ENCODE results near the gene MXD4. TPM values are rescaled to one million over a fixed set of nuclear protein-coding genes. Genes with fewer than 3 reads are reported as not detected.

The MXD4 gene
- total and polyA plus RNA-seq, 9 of the 15 experiments (the other 6 are each of a cell fraction or from before 2014, with no cell fraction given), result 0.06 to 13.5 (median 5.9) TPM

DNA sequence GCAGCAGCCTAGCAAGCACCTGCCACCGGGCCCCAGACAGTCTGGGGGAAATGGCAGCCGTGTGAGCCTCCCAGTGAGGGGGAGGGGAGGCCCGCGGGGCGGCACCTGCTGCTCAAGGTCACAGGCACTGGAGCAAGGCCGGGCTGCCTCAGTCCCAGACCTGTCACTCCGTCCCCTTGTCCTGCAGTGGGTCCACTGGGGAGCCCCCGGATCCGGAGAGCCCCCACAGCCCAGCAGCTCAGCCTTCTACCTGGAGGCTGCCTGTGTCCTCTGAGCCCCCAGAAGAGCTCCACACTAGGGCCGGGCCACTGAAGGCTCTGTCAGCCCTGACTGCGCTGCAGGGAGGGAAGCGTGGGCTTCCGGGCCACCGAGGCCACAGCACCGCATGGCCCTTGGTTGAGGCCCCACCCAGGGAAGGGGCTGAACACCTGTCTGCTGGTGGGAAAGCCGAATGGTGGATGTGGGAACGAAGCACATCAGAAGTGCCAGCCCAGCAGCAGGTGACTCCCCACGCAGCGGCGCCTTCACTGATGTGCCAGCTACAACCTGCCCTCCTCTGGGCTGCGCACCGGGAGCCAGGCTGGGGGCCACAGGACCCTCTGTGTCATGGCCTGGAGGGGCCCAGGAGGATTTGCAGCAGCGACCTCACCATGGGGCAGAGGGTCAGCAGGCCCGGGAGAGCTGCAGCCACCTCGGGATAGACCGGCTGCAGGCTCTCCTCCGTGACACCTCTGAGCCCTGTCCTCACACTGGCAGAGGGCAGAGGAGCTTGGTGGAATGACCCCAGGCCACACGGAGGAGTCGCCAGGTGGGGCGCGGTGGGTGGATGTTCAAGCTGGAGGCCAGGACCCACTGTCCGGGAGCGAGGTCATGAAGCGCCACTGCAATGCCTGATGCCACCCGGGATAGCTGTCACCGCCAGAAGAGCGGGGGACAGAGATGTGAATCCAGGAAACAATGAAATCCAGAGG lies 35.0 kb upstream of the MXD4 start (continued):
- TF ChIP-seq, protein P1, sequence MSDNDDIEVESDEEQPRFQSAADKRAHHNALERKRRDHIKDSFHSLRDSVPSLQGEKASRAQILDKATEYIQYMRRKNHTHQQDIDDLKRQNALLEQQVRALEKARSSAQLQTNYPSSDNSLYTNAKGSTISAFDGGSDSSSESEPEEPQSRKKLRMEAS (CRISPR knock-in tag; IDR thresholded peaks at IDR 0.05), result no peak
- TF ChIP-seq TRIM24 (IDR thresholded peaks at IDR 0.05) (no peak), NR4A1 (CRISPR knock-in tag; IDR thresholded peaks at IDR 0.05) (no peak), NR4A1 (tag; IDR thresholded peaks at IDR 0.05) (no peak), GTF2A2 (tag; IDR thresholded peaks at IDR 0.05) (no peak)

DNA sequence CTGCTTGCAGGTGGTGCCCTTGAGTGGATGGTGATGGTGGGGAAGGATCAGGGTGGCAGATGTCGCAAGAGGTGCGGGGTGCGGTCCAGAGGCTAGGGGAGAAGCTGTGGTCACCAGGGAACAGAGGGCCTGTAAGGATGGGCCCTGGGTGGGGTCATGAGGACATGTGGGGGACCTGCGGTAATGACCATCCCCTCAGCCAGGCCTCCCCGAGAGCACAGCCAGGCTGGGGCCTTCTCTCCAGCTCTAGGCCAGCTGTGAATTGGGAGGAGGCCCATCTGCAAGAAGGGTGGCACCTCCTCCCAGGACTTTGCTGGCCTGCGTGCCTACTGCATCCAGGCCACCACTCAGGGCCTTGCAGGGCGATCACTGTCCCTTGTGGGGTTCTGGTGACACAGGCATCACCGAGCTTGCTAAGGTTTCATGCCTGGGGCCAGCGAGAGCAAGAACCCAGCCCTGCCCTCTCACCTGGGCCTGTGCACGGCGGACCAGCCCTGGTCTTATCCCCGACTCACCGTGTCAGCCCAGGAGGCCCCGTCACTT lies 34.1 kb upstream of the MXD4 start:
- peaks cover 4% of the 10 kb centered on the region; the same call in 1 of the 3 replicates for H3K36me3 ChIP-seq (ENCODE audit: control insufficient read depth, insufficient read depth, low read length)
- H4K20me1 ChIP-seq (replicated peaks; ENCODE audit: control insufficient read depth, insufficient read depth, low read length), result no peaks in the 10 kb centered on the region
- peaks cover 0 to 49% of the 10 kb centered on the region in 2 experiments; a peak in 3 of 5 replicates for H3K4me1 ChIP-seq (replicated peaks in 1 of 2; ENCODE audit: control insufficient read depth in 2 of 2, insufficient read depth in 2 of 2, low read length in 2 of 2)
- peak overlapping the region in 1 of 2 experiments; percentile 78; a peak in 2 of 4 replicates for H3K9ac ChIP-seq (ENCODE audit: insufficient read depth in 1 of 2, low read depth in 2 of 2, low read length in 2 of 2)
- no TSS peak for BruUV-seq (replicated peaks)
- in situ Hi-C loops (cut with MboI) (no loop called here), intact Hi-C loops (cut with micrococcal nuclease) (no loop called here)
- H3K4me3 ChIP-seq, result no peak overlapping the region
- H3K27ac ChIP-seq (ENCODE audit: extremely low read depth, low read depth, low read length), result no peak overlapping the region
- H3K9me3 ChIP-seq (replicated peaks; ENCODE audit: control insufficient read depth, insufficient read depth, low read depth, low read length), result no peaks in the 10 kb centered on the region
- H3K27me3 ChIP-seq (ENCODE audit: control insufficient read depth in 2 of 2, insufficient read depth in 2 of 2, low read length in 2 of 2), result no peaks in the 10 kb centered on the region
- no peaks in the 10 kb centered on the region for H3K9me1 ChIP-seq (ENCODE audit: control insufficient read depth, insufficient read depth, low read length)
- FAIRE-seq (no peak), ATAC-seq (no peak), DNase-seq (ENCODE audit: extremely low read depth in 1 of 4, low spot score in 3 of 4) (no peak)
- H3K4me2 ChIP-seq (ENCODE audit: insufficient read depth, low read length), result no peak overlapping the region
- POLR2A ChIA-PET, result no interaction called here
- WGBS (ENCODE audit: insufficient coverage, low coverage, missing lambda C conversion rate), result 75% methylated on average over 11 of the region's 14 CpGs
- CTCF ChIA-PET (ENCODE audit: low intra/inter-chr PET ratio), result no interaction called here
- peak; percentile 41 for TF ChIP-seq CEBPB (tag; IDR thresholded peaks at IDR 0.05)
- TF ChIP-seq MYNN (IDR thresholded peaks at IDR 0.05), result no peak
- TF ChIP-seq MYNN (CRISPR knock-in tag; IDR thresholded peaks at IDR 0.05), result no peak
- no peak for TF ChIP-seq SIX5 (IDR thresholded peaks at IDR 0.05; ENCODE audit: borderline replicate concordance in 1 of 2, insufficient read depth in 1 of 2, low read depth in 1 of 2, low read length in 2 of 2)
- no peak for TF ChIP-seq POU5F1 (IDR thresholded peaks at IDR 0.05; ENCODE audit: borderline replicate concordance, low read depth, low read length, partially characterized antibody)
- TF ChIP-seq SRSF9 (IDR thresholded peaks at IDR 0.05; ENCODE audit: borderline replicate concordance, low read depth, low read length), result no peak
- H3K79me2 ChIP-seq (ENCODE audit: control insufficient read depth, insufficient read depth, low read length), result no peaks in the 10 kb centered on the region
- no peak overlapping the region for H2AFZ ChIP-seq (ENCODE audit: low read depth, low read length)

Measured in K562 (cell line).